ENCODE data around the gene TTLL8.
"Not testable (repeated sequence)": the region's sequence is repeated elsewhere in the genome, so short reads cannot be mapped to it uniquely, and the experiment has no call there.

TTLL8 gene

DNA sequence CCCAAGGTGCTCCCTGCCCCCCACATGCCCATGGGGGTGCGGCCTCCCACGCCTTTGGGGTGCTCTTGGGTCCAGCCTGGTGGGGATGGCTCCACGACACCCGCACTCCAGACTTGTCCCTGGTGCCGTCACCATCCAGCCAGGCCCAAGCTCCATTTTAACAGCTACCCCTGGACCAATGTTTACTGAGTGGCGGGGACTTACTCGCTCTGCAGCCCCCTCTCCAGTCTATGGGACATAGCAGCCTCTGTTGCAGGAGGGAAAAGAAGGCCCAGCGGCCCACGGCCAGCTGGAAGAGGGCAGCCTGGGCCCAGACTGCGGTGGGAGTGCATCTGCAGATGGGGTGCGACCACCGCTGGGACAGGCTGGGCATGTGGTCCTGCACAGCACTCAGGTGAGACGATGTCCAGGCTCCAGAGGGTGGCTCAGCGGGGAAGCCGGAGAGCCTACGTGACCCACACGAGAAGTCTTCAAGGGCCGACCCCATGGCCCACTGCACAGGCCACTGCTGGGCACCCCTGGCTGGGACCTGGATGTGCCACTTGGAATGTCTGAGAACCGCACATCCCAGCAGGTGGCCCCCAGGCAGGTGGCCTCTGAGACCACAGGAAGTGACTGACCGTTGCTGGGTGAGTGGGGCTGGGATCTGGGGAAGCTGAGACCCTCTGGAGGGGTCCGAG, 63.6 kb downstream of the TTLL8 start:
- Histone ChIP-seq H3K4me3 (ENCODE audit: low read length) (no peak overlapping the region), H3K36me3 (ENCODE audit: insufficient read depth, low read length) (no peaks in the 10 kb centered on the region), H3K4me2 (ENCODE audit: low read length) (no peak overlapping the region), H3K9me3 (replicated peaks; ENCODE audit: low read length) (no peaks in the 10 kb centered on the region), H3K4me1 (ENCODE audit: control insufficient read depth, insufficient read depth, low read length) (no peaks in the 10 kb centered on the region), H3K27me3 (ENCODE audit: control insufficient read depth, insufficient read depth, low read length) (no peaks in the 10 kb centered on the region), H3K9ac (ENCODE audit: low read depth, low read length) (no peak overlapping the region)

DNA sequence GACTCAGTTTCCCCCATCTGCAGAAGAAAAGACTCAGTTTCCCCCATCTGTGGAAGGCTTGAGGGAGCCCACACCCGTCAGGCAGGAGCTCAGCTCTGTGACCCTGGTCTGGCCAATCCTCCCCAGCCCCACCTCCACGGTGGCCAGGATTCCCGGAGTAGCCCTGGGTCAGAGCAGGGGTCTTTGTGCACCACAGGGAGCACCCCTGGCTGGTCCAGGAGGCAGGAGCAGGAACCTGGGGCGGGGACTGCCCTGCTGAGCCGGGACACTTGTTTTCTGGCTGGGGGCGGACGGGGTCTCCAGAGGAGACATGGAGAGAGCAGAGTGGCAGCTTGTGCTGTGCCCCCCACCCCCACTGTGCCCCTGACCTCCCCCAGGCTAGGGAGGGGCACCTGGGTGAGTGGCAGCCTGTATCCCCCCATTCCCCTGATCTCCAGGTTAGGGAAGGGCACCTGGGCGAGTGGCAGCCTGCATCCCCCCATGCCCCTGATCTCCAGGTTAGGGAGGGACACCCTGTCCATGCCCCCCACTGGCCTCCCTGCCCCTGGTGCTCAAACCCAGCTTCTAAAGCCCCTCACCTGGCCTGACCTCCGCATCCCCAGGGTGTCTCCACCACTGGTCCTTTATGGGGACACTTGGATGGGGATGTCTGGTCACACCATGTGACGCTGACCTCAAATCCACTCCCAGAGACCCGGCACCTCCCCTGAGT, 64.3 kb downstream of the TTLL8 start:
- Histone ChIP-seq H3K9ac (ENCODE audit: low read depth, low read length) (no peak overlapping the region), H3K4me2 (ENCODE audit: low read length) (no peak overlapping the region), H3K4me1 (ENCODE audit: control insufficient read depth, insufficient read depth, low read length) (no peaks in the 10 kb centered on the region), H3K36me3 (ENCODE audit: insufficient read depth, low read length) (no peaks in the 10 kb centered on the region), H3K9me3 (replicated peaks; ENCODE audit: low read length) (no peaks in the 10 kb centered on the region), H3K27me3 (ENCODE audit: control insufficient read depth, insufficient read depth, low read length) (no peaks in the 10 kb centered on the region), H3K4me3 (ENCODE audit: low read length) (no peak overlapping the region)

DNA sequence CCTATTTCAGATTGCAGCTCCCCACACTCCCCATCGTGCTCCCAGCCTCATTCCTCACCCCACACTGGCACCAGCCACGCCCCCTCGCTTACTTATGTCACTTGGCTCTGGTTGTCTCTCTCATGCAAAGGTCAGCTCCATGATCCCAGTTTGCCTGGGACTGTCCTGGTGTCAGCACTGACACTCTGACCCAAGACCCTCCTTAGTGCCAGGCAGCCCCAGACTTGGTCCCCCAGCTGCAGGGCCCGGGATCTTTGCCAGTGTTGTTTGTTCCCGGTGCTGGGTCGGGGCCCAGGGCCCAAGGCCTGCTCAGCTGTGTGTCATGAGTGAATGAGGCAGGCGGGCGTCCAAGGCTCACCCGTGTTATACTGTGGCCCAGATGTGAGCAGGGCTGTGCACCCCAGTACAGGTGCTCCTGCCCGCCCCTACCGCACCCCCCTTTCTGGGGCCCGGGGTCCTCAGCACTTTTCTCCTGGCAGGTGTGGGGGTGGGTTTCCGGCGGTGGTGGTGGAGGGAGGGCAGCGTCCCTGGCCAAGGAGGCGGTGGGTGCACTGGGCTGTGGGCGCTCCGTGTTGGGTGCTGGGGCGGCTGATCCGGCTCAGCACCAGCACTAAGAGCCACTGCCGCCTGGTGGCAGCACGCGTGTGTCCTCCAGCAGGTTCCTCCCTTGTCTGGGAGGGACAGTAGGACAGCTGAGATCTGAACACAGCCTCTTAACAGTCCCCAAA, 65.0 kb downstream of the TTLL8 start:
- no peaks in the 10 kb centered on the region for H3K9me3 ChIP-seq (replicated peaks; ENCODE audit: low read length)
- no peak overlapping the region for H3K4me3 ChIP-seq (ENCODE audit: low read length)
- H3K4me1 ChIP-seq (ENCODE audit: control insufficient read depth, insufficient read depth, low read length): no peaks in the 10 kb centered on the region
- no peaks in the 10 kb centered on the region for H3K27me3 ChIP-seq (ENCODE audit: control insufficient read depth, insufficient read depth, low read length)
- H3K36me3 ChIP-seq (ENCODE audit: insufficient read depth, low read length): no peaks in the 10 kb centered on the region
- no peak overlapping the region for H3K4me2 ChIP-seq (ENCODE audit: low read length)
- no peak overlapping the region for H3K9ac ChIP-seq (ENCODE audit: low read depth, low read length)

DNA sequence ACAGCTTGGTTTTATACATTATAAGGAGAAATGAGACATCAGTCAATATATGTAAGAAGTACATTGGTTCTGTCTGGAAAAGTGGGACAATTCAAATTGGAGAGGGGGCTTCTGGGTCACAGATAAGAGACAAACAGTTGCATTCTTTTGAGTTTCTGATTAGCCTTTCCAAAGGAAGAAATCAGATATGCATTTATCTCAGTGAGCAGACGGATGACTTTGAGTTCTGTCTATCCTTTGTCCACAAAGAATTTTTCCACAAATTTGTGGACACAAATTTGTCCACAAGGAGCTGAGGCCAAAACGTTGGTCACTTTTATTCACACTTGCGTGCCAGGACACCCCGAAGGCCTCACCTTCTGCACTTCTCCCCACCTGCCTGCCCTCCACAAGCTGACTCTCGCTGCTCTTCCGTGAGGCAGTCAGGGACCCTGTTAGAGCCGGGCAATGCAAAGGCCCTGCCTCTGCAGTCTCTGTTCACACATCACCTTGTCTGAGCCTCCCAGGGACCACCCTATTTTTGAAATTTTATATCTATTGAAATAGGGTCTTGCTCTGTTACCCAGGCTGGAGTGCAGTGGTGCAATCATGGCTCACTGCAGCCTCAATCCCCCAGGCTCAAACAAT, 66.1 kb downstream of the TTLL8 start:
- no peak overlapping the region for H3K4me2 ChIP-seq (ENCODE audit: low read length)
- no peaks in the 10 kb centered on the region for H3K27me3 ChIP-seq (ENCODE audit: control insufficient read depth, insufficient read depth, low read length)
- no peaks in the 10 kb centered on the region for H3K9me3 ChIP-seq (replicated peaks; ENCODE audit: low read length)

DNA sequence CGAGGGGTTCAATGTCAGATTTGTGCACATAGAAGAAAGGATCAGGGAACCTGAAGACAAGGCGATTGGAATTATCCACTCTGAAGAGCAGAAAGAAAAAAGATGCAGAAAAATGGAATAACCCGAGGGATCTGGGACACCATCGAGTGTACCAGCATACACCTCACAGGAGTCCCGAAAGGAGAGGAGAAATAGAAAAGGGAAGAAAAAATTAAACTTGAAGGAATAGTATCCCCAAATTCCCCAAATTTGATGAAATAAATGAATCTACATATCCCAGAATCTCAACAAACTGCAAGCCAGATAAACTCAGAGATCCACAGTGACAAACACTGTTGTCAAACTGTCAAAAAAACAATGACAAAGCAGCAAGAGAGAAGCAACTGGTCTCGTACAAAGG, 66.9 kb downstream of the TTLL8 start:
- no peak overlapping the region for H3K4me3 ChIP-seq (ENCODE audit: low read length)
- H3K9ac ChIP-seq (ENCODE audit: low read depth, low read length): no peak overlapping the region
- H3K4me1 ChIP-seq (ENCODE audit: control insufficient read depth, insufficient read depth, low read length): no peaks in the 10 kb centered on the region
- no peaks in the 10 kb centered on the region for H3K36me3 ChIP-seq (ENCODE audit: insufficient read depth, low read length)
- no peaks in the 10 kb centered on the region for H3K27me3 ChIP-seq (ENCODE audit: control insufficient read depth, insufficient read depth, low read length)
- no peak overlapping the region for H3K4me2 ChIP-seq (ENCODE audit: low read length)
- H3K9me3 ChIP-seq (replicated peaks; ENCODE audit: low read length): no peaks in the 10 kb centered on the region

More for the DNA sequence above, 66.1 kb downstream of the TTLL8 start:
- H3K36me3 ChIP-seq (ENCODE audit: insufficient read depth, low read length): no peaks in the 10 kb centered on the region
- H3K9ac ChIP-seq (ENCODE audit: low read depth, low read length): no peak overlapping the region
- no peak overlapping the region for H3K4me3 ChIP-seq (ENCODE audit: low read length)
- H3K4me1 ChIP-seq (ENCODE audit: control insufficient read depth, insufficient read depth, low read length): no peaks in the 10 kb centered on the region

DNA sequence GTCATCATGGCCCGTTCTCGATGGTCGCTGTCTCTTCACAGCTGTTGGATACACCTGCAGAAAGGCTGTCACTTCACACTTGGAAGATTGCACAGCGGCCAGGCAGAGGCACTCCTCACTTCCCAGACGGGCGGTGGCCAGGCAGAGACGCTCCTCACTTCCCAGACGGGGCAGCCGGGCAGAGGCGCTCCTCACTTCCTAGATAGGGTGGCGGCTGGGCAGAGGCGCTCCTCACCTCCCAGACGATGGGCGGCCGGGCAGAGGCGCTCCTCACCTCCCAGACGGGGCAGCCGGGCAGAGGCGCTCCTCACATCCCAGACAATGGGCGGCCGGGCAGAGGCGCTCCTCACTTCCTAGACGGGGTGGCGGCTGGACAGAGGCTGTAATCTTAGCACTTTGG, 68.3 kb downstream of the TTLL8 start:
- not testable (repeated sequence) for H3K4me3 ChIP-seq (ENCODE audit: low read length); H3K9ac ChIP-seq (ENCODE audit: low read depth, low read length)

DNA sequence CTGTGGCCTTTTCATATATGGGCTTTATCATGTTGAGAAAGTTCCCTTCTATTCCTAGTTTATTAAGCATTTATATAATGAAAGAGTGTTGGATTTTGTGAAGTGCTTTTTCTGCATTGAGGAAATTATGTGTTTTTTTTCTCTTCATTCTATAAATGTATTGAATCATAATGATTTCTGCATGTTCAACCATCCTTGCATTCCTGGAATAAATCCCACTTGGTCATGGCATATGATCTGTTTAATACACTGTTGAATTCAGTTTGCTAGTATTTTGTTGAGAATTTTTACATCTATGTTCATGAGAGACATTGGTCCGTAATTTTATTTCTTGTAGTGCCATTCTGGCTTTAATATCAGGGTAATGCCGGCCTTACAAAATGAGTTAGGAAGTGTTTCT, 71.8 kb downstream of the TTLL8 start:
- Histone ChIP-seq H3K9me3 (replicated peaks; ENCODE audit: low read length) (no peaks in the 10 kb centered on the region), H3K4me3 (ENCODE audit: low read length) (no peak overlapping the region), H3K4me1 (ENCODE audit: control insufficient read depth, insufficient read depth, low read length) (no peaks in the 10 kb centered on the region), H3K27me3 (ENCODE audit: control insufficient read depth, insufficient read depth, low read length) (peaks cover 28% of the 10 kb centered on the region), H3K9ac (ENCODE audit: low read depth, low read length) (no peak overlapping the region), H3K36me3 (ENCODE audit: insufficient read depth, low read length) (no peaks in the 10 kb centered on the region), H3K4me2 (ENCODE audit: low read length) (no peak overlapping the region)

More for the DNA sequence above, 68.3 kb downstream of the TTLL8 start:
- not testable (repeated sequence) for H3K36me3 ChIP-seq (ENCODE audit: insufficient read depth, low read length); H3K4me1 ChIP-seq (ENCODE audit: control insufficient read depth, insufficient read depth, low read length); H3K4me2 ChIP-seq (ENCODE audit: low read length); H3K9me3 ChIP-seq (replicated peaks; ENCODE audit: low read length)
- peaks cover 10% of the 10 kb centered on the region for H3K27me3 ChIP-seq (ENCODE audit: control insufficient read depth, insufficient read depth, low read length)

DNA sequence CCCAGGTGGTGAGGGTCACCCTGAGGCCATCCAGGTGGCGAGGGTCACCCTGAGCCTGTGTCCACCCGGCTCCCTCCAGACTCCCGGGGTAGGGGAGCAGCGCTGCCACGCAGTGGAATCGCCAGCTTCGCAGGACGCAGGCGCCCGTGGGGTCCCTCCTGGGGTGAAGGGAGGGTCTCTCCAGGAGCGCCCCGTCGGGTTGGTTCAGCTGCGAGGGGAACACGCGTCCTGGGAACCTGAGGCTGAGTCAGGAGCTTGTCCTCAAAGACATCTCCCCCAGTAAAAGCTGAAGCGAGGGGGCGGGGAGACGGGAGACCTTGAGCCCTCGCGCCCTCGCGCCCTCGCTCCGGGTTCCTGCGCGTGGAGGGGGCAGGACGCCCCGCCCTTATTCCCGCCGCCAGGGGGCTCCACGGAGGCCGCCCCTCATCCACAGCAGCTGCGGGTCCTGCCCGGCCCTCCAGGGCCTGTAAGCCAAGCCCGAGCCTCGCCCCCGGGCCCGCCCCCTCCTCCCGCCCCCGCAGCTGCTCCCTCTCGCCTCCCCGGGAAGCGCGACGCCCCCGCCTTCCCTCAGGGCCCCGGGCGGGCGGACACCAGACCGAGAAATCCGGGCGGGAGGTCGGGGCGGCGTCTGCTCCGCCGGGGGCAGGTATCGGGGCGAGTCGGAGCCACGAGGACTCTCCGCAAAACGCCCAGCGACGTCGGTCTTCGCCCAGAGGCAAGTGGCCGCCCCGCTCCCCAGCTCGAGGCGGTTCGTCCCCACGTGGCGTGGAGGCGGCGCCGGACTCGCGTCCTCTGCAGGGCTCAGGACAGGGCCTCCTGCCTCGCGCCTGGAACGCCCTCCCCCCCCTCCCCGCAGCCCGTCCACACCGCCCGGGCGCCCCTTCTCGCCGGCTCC, 74.7 kb downstream of the TTLL8 start:
- H3K4me3 ChIP-seq (ENCODE audit: low read length): no peak overlapping the region

DNA sequence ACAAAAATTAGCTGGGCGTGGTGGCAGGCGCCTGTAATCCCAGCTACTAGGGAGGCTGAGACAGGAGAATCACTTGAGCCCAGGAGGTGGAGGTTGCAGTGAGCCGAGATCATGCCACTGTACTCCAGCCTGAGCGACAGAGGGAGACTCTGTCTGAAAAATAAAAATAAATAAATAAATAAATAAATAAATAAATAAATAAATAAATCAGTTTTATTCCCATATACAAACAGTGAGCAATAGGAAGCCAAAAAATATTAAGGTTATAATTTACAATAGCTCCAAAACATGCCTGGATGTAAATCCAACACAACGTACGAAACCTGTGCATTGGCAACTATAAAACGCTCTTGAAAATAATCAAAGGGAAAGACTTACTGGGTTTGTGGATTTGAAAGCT, 76.3 kb downstream of the TTLL8 start:
- not testable (repeated sequence) for H3K4me3 ChIP-seq (ENCODE audit: low read length); H3K9ac ChIP-seq (ENCODE audit: low read depth, low read length); H3K4me2 ChIP-seq (ENCODE audit: low read length); H3K4me1 ChIP-seq (ENCODE audit: control insufficient read depth, insufficient read depth, low read length); H3K36me3 ChIP-seq (ENCODE audit: insufficient read depth, low read length); H3K9me3 ChIP-seq (replicated peaks; ENCODE audit: low read length)
- peaks cover 28% of the 10 kb centered on the region for H3K27me3 ChIP-seq (ENCODE audit: control insufficient read depth, insufficient read depth, low read length)

More for the DNA sequence above, 74.7 kb downstream of the TTLL8 start:
- Histone ChIP-seq H3K4me2 (ENCODE audit: low read length) (no peak overlapping the region), H3K27me3 (ENCODE audit: control insufficient read depth, insufficient read depth, low read length) (peaks cover 28% of the 10 kb centered on the region), H3K9ac (ENCODE audit: low read depth, low read length) (no peak overlapping the region), H3K4me1 (ENCODE audit: control insufficient read depth, insufficient read depth, low read length) (no peaks in the 10 kb centered on the region), H3K9me3 (replicated peaks; ENCODE audit: low read length) (peaks cover 5% of the 10 kb centered on the region), H3K36me3 (ENCODE audit: insufficient read depth, low read length) (no peaks in the 10 kb centered on the region)

DNA sequence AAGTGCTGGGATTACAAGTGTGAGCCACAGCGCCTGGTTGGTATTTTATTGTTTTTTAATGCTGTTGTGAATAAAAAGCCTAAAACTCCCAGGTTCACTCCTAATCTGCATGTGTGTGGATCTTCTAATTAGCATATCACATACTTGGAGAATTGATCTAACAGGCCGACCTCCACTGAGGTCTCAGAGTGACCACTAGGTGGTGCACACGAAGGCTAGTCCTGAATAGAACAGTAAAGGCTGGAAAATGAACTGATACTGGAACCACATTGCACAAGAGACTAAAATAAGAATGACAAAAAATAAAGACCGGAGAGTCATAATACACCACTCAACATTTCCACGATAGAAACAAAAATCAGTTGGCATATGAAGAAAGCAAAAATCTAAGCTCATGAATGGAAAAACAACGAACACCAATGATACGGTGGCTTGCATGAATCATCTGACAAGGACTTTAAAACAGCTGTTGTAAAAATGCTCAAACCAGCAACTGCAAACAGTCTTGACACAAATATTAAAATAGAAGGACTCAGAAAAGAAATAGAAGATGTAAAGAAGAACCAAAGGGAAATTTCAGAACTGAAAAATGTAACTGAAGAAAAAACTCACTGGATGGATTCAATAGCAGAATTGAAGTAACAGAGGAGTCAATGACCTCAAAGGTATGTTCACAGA, 78.4 kb downstream of the TTLL8 start:
- peaks cover 18% of the 10 kb centered on the region for H3K27me3 ChIP-seq (ENCODE audit: control insufficient read depth, insufficient read depth, low read length)
- no peak overlapping the region for H3K4me3 ChIP-seq (ENCODE audit: low read length)
- H3K9me3 ChIP-seq (replicated peaks; ENCODE audit: low read length): peaks cover 5% of the 10 kb centered on the region
- no peaks in the 10 kb centered on the region for H3K4me1 ChIP-seq (ENCODE audit: control insufficient read depth, insufficient read depth, low read length)
- no peak overlapping the region for H3K4me2 ChIP-seq (ENCODE audit: low read length)
- H3K36me3 ChIP-seq (ENCODE audit: insufficient read depth, low read length): no peaks in the 10 kb centered on the region
- H3K9ac ChIP-seq (ENCODE audit: low read depth, low read length): no peak overlapping the region

Measured in skeletal muscle satellite cell (primary cell).